ENCODE results near the gene CHRNA5.

- no peak for TF ChIP-seq CTCF (IDR thresholded peaks at IDR 0.05; ENCODE audit: poor library complexity)
- TF ChIP-seq EZH2 (IDR thresholded peaks at IDR 0.05; ENCODE audit: borderline replicate concordance): no peak
Observed at GRCh38 chr15:78616506-78616905, 51.2 kb downstream of the CHRNA5 start.

Data from hepatocyte (in vitro differentiated cells).